Measurements from ENCODE around the gene ANXA10. TPM values are rescaled to one million over a fixed set of nuclear protein-coding genes. Genes with fewer than 3 reads are reported as not detected.

The ANXA10 gene
- total RNA-seq, 1 experiment from 2014 or later = not detected

- ChIA-PET POLR2A (no interaction called here), CTCF (no interaction called here)
- Histone ChIP-seq H3K4me1 (ENCODE audit: control insufficient read depth, insufficient read depth, low read length) (no peaks in the 10 kb centered on the region), H3K27me3 (ENCODE audit: control insufficient read depth, insufficient read depth, low read length) (no peaks in the 10 kb centered on the region), H3K36me3 (ENCODE audit: control insufficient read depth, insufficient read depth, low read length) (no peaks in the 10 kb centered on the region), H3K9me3 (ENCODE audit: control insufficient read depth, insufficient read depth, low read depth, low read length) (no peaks in the 10 kb centered on the region), H3K4me3 (ENCODE audit: low read depth in 2 of 2, low read length in 2 of 2) (no peak overlapping the region), H3K27ac (ENCODE audit: low read length) (no peak overlapping the region)
- TF ChIP-seq CTCF (IDR thresholded peaks at IDR 0.05) (no peak), REST (IDR thresholded peaks at IDR 0.05; ENCODE audit: insufficient read depth in 1 of 2, low read depth in 2 of 2, low read length in 1 of 2) (no peak), TCF7L2 (IDR thresholded peaks at IDR 0.05; ENCODE audit: low read depth, low read length) (no peak), POLR2AphosphoS5 (IDR thresholded peaks at IDR 0.05; ENCODE audit: low read depth, low read length) (no peak), SIN3A (IDR thresholded peaks at IDR 0.05; ENCODE audit: borderline replicate concordance, insufficient read depth, low read depth, low read length) (no peak)
- in situ Hi-C loops (cut with HindIII; ENCODE audit: low pct_unique_long_range_greater_than_20kb, low sequenced_read_pairs) (no loop called here), intact Hi-C loops (cut with micrococcal nuclease; ENCODE audit: unreplicated experiment) (no loop called here)
- DNase-seq (ENCODE audit: low read depth, low spot score) (no peak), ATAC-seq (no peak)
- no TSS peak for BruUV-seq (replicated peaks)
Observed at GRCh38 chr4:168141733-168142132, 49.4 kb downstream of the ANXA10 start.

GRCh38 chr4:168143601-168144000, 51.3 kb downstream of the ANXA10 start:
- no peak overlapping the region for H3K4me3 ChIP-seq (ENCODE audit: low read depth in 2 of 2, low read length in 2 of 2)
- BruUV-seq (replicated peaks) = no TSS peak
- ChIA-PET POLR2A (no interaction called here), CTCF (no interaction called here)
- no peak overlapping the region for H3K27ac ChIP-seq (ENCODE audit: low read length)
- TF ChIP-seq TCF7L2 (IDR thresholded peaks at IDR 0.05; ENCODE audit: low read depth, low read length) (no peak), REST (IDR thresholded peaks at IDR 0.05; ENCODE audit: insufficient read depth in 1 of 2, low read depth in 2 of 2, low read length in 1 of 2) (no peak), SIN3A (IDR thresholded peaks at IDR 0.05; ENCODE audit: borderline replicate concordance, insufficient read depth, low read depth, low read length) (no peak), CTCF (IDR thresholded peaks at IDR 0.05) (no peak), POLR2AphosphoS5 (IDR thresholded peaks at IDR 0.05; ENCODE audit: low read depth, low read length) (no peak)
- no peaks in the 10 kb centered on the region for H3K9me3 ChIP-seq (ENCODE audit: control insufficient read depth, insufficient read depth, low read depth, low read length)
- intact Hi-C loops (cut with micrococcal nuclease; ENCODE audit: unreplicated experiment) = no loop called here
- in situ Hi-C loops (cut with HindIII; ENCODE audit: low pct_unique_long_range_greater_than_20kb, low sequenced_read_pairs) = no loop called here
- no peak for ATAC-seq
- no peaks in the 10 kb centered on the region for H3K36me3 ChIP-seq (ENCODE audit: control insufficient read depth, insufficient read depth, low read length)
- no peaks in the 10 kb centered on the region for H3K27me3 ChIP-seq (ENCODE audit: control insufficient read depth, insufficient read depth, low read length)
- H3K4me1 ChIP-seq (ENCODE audit: control insufficient read depth, insufficient read depth, low read length) = no peaks in the 10 kb centered on the region
- no peak for DNase-seq (ENCODE audit: low read depth, low spot score)
